GM12864 (cell line): ENCODE data around the gene PRODH2.

Source experiments
- DNase-seq: peaks from one replicate; pipeline ENCODE4 v3.0.0-alpha.2; 2011; ENCODE audit warnings: low read depth
- H3K4me3 ChIP-seq: 2 replicates; pipeline ENCODE4 v1.5.1; 2011; ENCODE audit warnings: mild to moderate bottlenecking, low read depth, low read length, control low read depth
- CTCF ChIP-seq: IDR thresholded peaks from 2 replicates; pipeline ENCODE4 v1.5.1; 2011; ENCODE audit warnings: low read depth, mild to moderate bottlenecking, moderate library complexity, low read length, control low read depth, inconsistent platforms; ENCODE audit errors: missing control alignments

Gene PRODH2, protein sequence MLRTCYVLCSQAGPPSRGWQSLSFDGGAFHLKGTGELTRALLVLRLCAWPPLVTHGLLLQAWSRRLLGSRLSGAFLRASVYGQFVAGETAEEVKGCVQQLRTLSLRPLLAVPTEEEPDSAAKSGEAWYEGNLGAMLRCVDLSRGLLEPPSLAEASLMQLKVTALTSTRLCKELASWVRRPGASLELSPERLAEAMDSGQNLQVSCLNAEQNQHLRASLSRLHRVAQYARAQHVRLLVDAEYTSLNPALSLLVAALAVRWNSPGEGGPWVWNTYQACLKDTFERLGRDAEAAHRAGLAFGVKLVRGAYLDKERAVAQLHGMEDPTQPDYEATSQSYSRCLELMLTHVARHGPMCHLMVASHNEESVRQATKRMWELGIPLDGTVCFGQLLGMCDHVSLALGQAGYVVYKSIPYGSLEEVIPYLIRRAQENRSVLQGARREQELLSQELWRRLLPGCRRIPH

GRCh38 chr19:35812220-35813042 is at the start of gene PRODH2:
TSS of gene PRODH2 (minus strand) at chr19:35812845. CDS start at chr19:35812805, 40 bp downstream.
- no peak for DNase-seq
- H3K4me3 ChIP-seq, result no peak within 1 kb of the TSS
- no peak for TF ChIP-seq CTCF

GRCh38 chr19:35861640-35862160 is 49.1 kb upstream of the PRODH2 start:
- no peak for TF ChIP-seq CTCF
- DNase-seq, result no peak
- H3K4me3 ChIP-seq, result no peak overlapping the region

DNA sequence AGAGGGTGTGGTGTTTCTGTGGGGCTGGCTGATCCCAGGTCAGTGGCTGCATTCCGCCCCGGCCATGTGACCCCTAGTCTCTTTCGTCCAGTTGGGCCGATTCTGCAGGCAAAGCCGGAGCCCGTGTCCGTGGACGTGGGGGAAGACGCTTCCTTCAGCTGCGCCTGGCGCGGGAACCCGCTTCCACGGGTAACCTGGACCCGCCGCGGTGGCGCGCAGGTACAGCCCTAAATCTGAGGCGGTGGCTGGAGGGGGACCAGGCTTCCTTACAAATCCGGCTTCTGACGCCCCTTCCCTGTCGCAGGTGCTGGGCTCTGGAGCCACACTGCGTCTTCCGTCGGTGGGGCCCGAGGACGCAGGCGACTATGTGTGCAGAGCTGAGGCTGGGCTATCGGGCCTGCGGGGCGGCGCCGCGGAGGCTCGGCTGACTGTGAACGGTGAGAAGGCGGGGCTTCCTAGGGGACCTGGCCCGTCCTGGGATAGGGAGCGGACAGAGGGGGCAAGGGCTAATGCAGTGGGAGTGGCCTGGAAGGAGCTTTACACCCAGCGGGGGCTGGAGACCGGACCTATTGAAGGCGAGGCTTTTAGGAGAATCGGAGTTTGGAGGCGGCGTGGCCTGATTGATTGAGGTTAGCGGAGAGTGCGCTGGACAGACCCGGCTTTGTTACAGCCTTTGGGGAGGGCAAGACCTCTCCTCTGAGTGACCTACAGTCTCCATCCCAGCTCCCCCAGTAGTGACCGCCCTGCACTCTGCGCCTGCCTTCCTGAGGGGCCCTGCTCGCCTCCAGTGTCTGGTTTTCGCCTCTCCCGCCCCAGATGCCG is 48.4 kb upstream of the PRODH2 start:
- no peak for TF ChIP-seq CTCF
- no peak for DNase-seq
- no peak overlapping the region for H3K4me3 ChIP-seq

DNA sequence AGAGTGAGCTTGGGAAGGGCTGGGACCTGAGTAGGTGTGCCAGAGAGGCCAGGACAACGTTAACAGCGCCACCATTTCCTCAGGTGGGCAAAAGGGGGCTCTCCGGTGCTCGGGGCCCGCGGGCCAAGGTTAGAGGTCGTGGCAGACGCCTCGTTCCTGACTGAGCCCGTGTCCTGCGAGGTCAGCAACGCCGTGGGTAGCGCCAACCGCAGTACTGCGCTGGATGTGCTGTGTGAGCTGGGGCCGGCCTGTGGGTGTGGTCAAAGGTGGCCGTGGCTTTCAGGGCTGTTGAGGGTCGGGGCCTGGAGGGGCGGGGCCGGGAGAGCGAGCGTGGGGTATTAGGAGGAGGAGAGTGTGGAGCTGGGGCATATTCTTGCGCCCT is 47.8 kb upstream of the PRODH2 start:
- no peak for DNase-seq
- no peak overlapping the region for H3K4me3 ChIP-seq
- no peak for TF ChIP-seq CTCF

DNA sequence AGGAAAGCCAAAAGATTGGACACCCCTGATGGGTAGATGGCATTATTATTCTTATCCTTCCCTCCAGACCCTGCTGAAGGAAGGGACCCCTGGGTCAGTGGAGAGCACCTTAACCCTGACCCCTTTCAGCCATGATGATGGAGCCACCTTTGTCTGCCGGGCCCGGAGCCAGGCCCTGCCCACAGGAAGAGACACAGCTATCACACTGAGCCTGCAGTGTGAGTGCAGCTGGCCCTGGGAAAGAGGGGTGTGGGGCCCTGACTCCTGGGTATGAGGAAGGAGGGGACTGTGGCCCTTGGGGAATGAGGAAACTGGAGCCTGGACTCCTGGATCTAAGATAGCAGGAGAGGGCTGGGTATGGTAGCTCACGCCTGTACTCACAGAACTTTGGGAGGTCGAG is 46.8 kb upstream of the PRODH2 start:
- no peak for DNase-seq
- no peak for TF ChIP-seq CTCF
- H3K4me3 ChIP-seq, result no peak overlapping the region

DNA sequence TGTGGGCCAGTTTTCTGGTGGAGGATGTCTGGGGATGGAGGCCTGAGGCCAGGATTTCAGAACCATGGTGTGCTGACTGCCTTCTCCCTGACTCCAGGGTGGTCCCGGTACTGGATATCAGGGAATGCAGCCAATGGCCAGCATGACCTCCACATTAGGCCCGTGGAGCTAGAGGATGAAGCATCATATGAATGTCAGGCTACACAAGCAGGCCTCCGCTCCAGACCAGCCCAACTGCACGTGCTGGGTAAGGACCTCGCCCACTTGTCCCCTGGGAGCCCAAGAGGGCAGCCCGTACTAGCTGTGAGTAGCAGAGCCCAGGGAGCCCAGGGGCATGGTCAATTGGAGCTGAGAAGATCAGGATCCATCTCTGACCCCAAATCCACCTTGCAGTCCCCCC is 45.7 kb upstream of the PRODH2 start:
- DNase-seq, result no peak
- H3K4me3 ChIP-seq, result no peak overlapping the region
- no peak for TF ChIP-seq CTCF
